HG03558 (cell line): ENCODE measurements around the gene TP53I13.

Source experiments
- ATAC-seq: cut with Tn5 transposase; IDR thresholded peaks from one replicate; pipeline ENCODE4 v1.9.1; 2021; ENCODE audit warnings: moderate number of reproducible peaks; ENCODE audit not compliant: unreplicated experiment; ENCODE audit errors: extremely low read depth

The TP53I13 gene

GRCh38 chr17:29578626-29579485 lies 10.4 kb downstream of the TP53I13 start:
- ATAC-seq: no peak

- ATAC-seq: peak; percentile 63
These were observed 11.6 kb downstream of the TP53I13 start for GRCh38 chr17:29579866-29580771.

GRCh38 chr17:29581583-29582253 lies 13.2 kb downstream of the TP53I13 start:
- ATAC-seq: no peak

- no peak for ATAC-seq
These were observed 13.8 kb downstream of the TP53I13 start for GRCh38 chr17:29582254-29582765.

- no peak for ATAC-seq
These were observed 14.3 kb downstream of the TP53I13 start for GRCh38 chr17:29582772-29583171.

GRCh38 chr17:29583324-29584248 lies 15.1 kb downstream of the TP53I13 start:
- no peak for ATAC-seq

- ATAC-seq: no peak
These were observed 16.1 kb downstream of the TP53I13 start for GRCh38 chr17:29584452-29585079.

- ATAC-seq: no peak
These were observed 16.7 kb downstream of the TP53I13 start for GRCh38 chr17:29585080-29585751.

GRCh38 chr17:29586676-29587469 lies 18.4 kb downstream of the TP53I13 start:
- ATAC-seq: no peak

- no peak for ATAC-seq
These were observed 19.1 kb downstream of the TP53I13 start for GRCh38 chr17:29587591-29587990.

GRCh38 chr17:29588017-29588561 lies 19.6 kb downstream of the TP53I13 start:
- ATAC-seq: no peak

GRCh38 chr17:29588562-29589411 lies 20.3 kb downstream of the TP53I13 start:
- ATAC-seq: no peak

GRCh38 chr17:29589524-29590410 lies 21.3 kb downstream of the TP53I13 start, which contains the start of gene GIT1:
Gene GIT1, minus strand, starts transcription at chr17:29589648. Its CDS starts 270 bp downstream, at chr17:29589378.
- ATAC-seq: peak; percentile 40

- no peak for ATAC-seq
These were observed 22.1 kb downstream of the TP53I13 start for GRCh38 chr17:29590411-29591145.
